Fibroblast of the aortic adventitia (primary cell): Measurements from ENCODE around the gene CD163L1. TPM values are rescaled to one million over a fixed set of nuclear protein-coding genes. Genes with fewer than 3 reads are reported as not detected.
"Not testable (repeated sequence)": the region's sequence is repeated elsewhere in the genome, so short reads cannot be mapped to it uniquely, and the experiment has no call there.

Source experiments
- DNase-seq: peaks from one replicate; pipeline ENCODE4 v3.0.0-alpha.2; 2010; ENCODE audit warnings: low read depth
- H3K4me3 ChIP-seq: 2 replicates; pipeline ENCODE4 v1.5.1; 2011; ENCODE audit warnings: low read depth, mild to moderate bottlenecking, control low read depth, low read length, moderate library complexity
- total RNA-seq: library from RNA; depleted of rRNA; stranded (reverse); fragments of >200 nt; gene quantifications from 2 replicates; pipeline ENCODE4 v1.2.3, GENCODE V29; 2012; ENCODE audit warnings: low replicate concordance
- TF ChIP-seq, protein P1 (sequence below): IDR thresholded peaks from 2 replicates; pipeline ENCODE4 v1.5.1; 2011; ENCODE audit warnings: mild to moderate bottlenecking, low read length, control low read depth, inconsistent platforms; ENCODE audit not compliant: insufficient read depth

Gene CD163L1
- total RNA-seq, 1 donor = 0.36 TPM

DNA sequence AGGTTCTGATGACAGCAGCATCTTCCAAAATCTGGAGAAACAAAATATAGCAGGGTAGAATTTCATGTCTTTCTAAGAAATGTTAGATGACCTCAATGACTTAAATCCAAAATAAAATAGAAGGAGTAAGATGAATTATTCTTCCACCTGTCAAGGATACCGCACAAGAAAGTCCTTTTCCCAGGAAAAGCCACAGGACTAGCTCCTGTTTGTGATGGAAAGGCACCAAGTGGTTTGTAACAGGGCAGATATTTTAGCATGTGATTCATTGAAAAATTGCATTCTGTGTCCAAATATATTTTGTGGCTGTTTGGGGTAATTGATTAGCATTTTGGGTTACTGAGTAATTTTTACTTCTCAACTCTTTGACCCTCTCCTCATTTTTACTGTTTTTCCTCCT is 2.7 kb downstream of the CD163L1 start:
- no peak for DNase-seq
- TF ChIP-seq, protein P1, sequence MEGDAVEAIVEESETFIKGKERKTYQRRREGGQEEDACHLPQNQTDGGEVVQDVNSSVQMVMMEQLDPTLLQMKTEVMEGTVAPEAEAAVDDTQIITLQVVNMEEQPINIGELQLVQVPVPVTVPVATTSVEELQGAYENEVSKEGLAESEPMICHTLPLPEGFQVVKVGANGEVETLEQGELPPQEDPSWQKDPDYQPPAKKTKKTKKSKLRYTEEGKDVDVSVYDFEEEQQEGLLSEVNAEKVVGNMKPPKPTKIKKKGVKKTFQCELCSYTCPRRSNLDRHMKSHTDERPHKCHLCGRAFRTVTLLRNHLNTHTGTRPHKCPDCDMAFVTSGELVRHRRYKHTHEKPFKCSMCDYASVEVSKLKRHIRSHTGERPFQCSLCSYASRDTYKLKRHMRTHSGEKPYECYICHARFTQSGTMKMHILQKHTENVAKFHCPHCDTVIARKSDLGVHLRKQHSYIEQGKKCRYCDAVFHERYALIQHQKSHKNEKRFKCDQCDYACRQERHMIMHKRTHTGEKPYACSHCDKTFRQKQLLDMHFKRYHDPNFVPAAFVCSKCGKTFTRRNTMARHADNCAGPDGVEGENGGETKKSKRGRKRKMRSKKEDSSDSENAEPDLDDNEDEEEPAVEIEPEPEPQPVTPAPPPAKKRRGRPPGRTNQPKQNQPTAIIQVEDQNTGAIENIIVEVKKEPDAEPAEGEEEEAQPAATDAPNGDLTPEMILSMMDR = no peak

DNA sequence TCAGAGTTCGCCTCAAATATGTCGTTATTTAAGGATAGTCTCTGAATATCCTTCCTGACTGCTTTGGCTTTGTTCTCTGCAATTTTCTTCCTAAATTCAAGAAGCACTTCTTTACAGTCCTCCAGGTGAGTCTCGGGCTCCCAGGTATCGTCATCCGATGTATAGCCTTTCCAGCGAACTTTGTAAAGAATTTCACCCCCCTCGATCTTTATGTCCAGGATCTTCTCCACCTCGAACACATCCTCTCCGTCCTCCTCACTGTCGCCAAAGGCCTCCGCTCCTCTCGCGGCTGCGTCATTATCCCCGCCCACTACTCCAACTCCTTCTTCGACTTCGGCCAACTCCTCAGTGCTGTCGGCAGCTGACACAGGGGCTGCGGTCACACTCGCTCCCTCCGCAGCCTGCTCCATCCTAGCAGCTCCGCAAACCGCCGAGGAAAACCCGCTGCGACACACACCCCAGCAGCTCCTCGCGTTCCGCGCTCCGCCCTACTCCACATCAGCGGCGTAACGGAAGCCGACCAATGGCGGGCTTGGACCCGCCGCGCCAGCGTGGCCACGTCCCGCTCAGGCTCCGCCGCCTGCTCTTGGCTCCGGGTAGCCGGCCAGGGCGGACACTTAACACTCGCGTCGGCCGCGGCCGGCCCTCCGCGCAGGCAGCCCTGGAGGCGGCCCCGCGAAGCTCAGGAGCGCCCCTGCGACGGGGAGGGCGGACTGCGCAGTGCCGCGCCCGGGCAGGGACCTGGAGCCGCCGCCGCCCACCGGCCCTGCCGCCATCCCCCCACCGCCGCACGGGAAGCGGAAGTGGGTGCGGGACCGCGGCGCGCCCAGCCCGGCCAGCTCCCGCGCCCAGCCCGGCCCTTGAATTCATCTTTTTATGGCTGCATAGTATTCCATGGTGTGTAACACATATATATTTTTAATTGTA is 4.1 kb downstream of the CD163L1 start:
- DNase-seq = peak; percentile 46
- H3K4me3 ChIP-seq = peak overlapping the region; percentile 60
- TF ChIP-seq, protein P1 = no peak

More for the DNA sequence above, 2.7 kb downstream of the CD163L1 start:
- H3K4me3 ChIP-seq = no peak overlapping the region

DNA sequence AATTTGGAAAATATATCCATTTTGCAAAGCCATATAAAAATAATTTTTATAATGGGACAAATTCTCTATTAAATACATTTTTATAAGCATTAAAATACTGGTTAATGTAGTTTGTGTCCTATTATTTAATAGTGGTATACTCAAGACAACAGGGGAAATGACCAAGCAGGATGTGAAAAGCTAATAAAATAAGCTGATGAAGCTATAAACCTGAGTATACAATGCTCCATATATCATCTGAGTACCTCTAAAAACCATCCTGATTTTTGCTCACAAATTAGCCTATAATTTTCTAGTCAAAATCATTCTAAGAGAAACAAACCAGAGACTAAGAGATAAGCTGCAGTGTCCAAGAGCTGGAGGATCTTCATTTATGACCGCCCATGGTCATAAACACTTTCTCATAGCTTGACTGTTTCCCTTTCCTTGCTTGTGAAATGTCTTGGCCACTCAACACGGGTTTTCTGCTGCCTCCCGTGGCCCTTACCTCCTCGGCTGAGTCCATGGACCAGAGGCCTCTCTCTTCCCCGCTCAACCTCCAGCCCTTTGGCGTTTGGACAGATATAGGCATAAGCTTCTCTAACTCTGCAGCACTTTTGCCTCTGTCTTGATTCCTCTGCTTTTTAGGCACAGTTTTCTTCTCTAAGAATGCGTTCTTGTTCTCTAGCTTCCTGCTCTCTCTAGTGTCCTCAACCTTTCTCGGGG is 5.5 kb downstream of the CD163L1 start:
- not testable (repeated sequence) for DNase-seq, H3K4me3 ChIP-seq

DNA sequence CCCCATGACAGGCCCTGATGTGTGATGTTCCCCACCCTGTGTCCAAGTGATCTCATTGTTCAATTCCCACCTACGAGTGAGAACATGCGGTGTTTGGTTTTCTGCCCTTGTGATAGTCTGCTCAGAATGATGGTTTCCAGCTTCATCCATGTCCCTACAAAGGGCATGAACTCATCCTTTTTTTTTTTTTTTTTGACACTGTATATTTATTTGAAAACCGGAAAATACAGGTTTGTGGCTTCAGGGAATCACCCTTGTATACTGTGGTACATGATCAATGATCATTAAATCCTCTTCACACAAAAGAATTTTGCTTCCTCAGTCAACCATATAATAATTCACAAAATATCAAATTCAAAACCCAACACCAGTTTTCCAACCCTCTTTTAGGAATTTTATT is 6.5 kb downstream of the CD163L1 start:
- not testable (repeated sequence) for DNase-seq, H3K4me3 ChIP-seq

DNA sequence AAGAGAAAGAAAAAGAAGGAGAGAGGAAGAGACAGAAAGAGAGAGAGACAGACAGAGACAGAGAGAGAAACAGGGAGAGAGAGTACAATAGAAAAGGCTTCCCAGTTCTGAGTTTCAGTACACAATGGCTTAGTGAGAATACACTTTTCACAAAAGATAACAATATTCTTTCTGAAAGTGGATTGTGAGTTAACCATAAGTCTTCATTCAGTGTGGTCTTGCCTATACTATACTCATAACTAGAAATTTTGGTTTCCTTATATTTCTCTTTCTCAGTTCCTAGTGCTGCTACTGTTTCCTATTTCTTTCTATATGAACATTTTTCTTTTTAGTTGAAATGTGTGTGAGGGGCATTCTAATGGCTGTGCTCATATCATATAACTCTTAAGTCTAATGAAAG is 9.3 kb downstream of the CD163L1 start:
- H3K4me3 ChIP-seq = no peak overlapping the region
- TF ChIP-seq, protein P1 = no peak
- DNase-seq = no peak

DNA sequence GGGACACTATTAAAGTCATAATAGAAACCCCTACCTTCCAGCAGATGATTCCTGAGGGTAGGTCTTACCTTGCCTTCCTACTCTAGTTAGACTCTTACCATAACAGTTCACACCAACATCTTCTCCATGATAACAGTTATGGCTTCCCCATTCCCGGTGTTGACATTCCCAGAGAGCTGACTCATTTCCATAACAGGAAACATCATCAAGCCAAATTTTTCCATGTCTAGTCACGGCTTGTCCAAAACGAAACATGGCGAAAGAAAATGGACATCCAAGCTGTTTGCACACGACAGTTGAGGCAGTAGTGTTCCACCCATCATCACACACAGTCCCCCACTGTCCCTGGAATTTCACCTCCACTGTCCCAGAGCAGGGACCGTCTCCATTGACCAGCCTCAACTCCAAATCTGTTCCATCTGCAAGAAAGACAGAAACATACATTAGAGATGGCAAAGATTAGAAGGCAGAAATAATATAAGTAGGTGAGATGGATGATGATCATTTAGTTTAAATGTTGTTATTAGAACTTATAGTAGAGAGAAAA is 10.6 kb downstream of the CD163L1 start:
- TF ChIP-seq, protein P1 = no peak
- H3K4me3 ChIP-seq = no peak overlapping the region
- DNase-seq = peak; percentile 62

DNA sequence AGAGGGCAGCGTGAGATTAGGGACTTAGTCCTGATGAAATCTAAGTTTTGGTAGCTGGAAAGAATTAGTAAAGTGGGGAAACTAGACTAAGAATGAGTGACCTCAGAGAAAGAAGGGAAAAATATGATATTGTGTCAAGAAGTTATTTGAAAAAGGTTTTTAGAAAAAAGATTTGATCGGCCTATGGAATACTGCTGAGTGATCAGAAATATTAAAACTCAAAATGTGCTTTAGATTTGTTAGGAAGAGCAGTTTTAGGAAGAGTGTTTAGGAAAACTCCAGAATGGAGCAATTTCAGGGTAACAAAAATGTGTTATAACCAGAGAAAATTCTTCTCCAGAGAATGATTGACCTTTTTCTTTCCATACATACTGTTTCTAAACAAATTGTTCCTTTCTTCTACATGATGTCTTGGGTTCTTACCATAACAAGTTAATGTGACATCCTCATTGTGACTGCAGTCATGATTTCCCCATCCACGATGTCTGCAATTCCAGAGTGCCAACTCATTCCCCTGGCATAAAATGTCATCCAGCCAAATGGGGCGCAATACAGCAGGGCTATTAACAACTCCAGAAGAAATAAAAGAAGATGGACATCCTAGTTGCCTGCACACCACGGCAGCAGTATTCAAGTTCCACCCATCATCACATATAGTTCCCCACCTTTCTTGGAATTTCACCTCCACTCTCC is 11.8 kb downstream of the CD163L1 start:
- no peak for DNase-seq
- TF ChIP-seq, protein P1 = no peak
- H3K4me3 ChIP-seq = no peak overlapping the region
